Measurements from ENCODE around the gene TDRD7.

The TDRD7 gene

GRCh38 chr9:97502984-97503861 is 91.3 kb downstream of the TDRD7 start:
- TF ChIP-seq, protein P1, sequence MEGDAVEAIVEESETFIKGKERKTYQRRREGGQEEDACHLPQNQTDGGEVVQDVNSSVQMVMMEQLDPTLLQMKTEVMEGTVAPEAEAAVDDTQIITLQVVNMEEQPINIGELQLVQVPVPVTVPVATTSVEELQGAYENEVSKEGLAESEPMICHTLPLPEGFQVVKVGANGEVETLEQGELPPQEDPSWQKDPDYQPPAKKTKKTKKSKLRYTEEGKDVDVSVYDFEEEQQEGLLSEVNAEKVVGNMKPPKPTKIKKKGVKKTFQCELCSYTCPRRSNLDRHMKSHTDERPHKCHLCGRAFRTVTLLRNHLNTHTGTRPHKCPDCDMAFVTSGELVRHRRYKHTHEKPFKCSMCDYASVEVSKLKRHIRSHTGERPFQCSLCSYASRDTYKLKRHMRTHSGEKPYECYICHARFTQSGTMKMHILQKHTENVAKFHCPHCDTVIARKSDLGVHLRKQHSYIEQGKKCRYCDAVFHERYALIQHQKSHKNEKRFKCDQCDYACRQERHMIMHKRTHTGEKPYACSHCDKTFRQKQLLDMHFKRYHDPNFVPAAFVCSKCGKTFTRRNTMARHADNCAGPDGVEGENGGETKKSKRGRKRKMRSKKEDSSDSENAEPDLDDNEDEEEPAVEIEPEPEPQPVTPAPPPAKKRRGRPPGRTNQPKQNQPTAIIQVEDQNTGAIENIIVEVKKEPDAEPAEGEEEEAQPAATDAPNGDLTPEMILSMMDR (IDR thresholded peaks at IDR 0.05; ENCODE audit: low read depth, low read length, missing control alignments), result no peak
- H3K36me3 ChIP-seq (replicated peaks), result no peaks in the 10 kb centered on the region
- DNase-seq, result no peak
- H3K27me3 ChIP-seq (replicated peaks), result peaks cover 42% of the 10 kb centered on the region
- no peak overlapping the region for H3K4me3 ChIP-seq (ENCODE audit: low read depth, low read length)
- in situ Hi-C loops (cut with HindIII; ENCODE audit: low pct_ligation_motif_present, low sequenced_read_pairs), result no loop called here
- H3K27ac ChIP-seq, result no peak overlapping the region

DNA sequence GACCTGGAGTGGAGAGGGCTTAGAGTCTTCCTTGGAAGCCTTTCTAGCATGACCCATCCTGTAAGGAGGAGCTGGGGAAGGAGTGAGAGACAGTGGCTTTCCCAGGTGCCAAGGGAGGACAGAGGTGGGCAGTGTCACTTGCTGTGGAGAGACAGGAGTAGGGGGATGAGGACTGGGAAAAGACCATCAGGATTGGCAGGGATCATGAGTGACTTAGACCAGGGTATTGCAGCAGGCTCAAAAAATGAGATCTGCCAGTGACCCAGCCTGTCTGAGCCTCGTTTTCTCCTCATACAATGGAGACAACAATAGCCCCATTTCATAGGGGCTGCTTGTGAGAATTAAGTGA is 91.9 kb downstream of the TDRD7 start:
- TF ChIP-seq, protein P1 (IDR thresholded peaks at IDR 0.05; ENCODE audit: low read depth, low read length, missing control alignments), result no peak
- peaks cover 42% of the 10 kb centered on the region for H3K27me3 ChIP-seq (replicated peaks)

DNA sequence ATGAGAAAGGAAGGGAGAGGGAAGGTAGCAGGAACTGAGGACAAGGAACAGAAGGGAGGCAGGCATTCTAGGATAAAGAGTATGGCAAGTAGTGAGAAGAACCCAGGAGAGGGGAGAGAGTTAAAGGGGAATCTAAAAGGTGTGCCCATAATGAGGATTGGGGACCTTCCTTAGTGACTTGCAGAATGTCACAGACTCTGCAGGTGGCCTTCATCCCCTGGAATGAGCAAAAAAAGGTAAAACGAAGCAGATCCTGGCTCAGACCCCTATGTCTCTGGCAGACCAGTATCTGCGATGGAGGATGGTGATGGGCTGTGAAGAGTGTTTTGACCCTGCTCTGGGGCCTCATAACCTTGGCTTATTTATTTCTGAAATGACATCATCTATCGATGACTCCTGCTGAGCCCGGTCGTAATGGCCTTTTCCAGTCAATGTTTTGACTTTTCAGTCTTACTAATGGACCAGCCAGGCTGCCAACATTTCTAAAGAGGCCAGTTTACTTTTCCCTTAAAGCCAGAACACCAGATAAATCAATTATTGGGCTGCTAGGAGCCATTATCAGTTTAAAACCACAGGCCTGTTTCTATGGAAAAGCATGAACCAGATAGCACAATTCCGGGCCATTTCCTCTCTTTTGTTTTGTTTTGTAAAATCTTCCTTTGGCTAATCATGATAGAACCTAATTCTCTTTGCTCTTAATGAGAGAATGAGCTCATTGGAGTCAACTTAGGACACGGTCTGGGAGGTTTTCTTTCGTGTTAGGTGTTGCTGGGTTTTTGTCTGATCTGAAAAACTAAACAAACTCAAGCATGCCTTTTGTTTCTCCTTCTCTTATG is 92.7 kb downstream of the TDRD7 start:
- H3K27me3 ChIP-seq (replicated peaks), result peaks cover 42% of the 10 kb centered on the region

More for the DNA sequence above, 91.9 kb downstream of the TDRD7 start:
- H3K36me3 ChIP-seq (replicated peaks), result no peaks in the 10 kb centered on the region
- H3K4me3 ChIP-seq (ENCODE audit: low read depth, low read length), result no peak overlapping the region
- in situ Hi-C loops (cut with HindIII; ENCODE audit: low pct_ligation_motif_present, low sequenced_read_pairs), result no loop called here
- no peak overlapping the region for H3K27ac ChIP-seq
- DNase-seq, result no peak

GRCh38 chr9:97505845-97506244 is 93.9 kb downstream of the TDRD7 start:
- in situ Hi-C loops (cut with HindIII; ENCODE audit: low pct_ligation_motif_present, low sequenced_read_pairs), result no loop called here
- H3K27me3 ChIP-seq (replicated peaks), result peaks cover 42% of the 10 kb centered on the region
- no peak overlapping the region for H3K4me3 ChIP-seq (ENCODE audit: low read depth, low read length)
- DNase-seq, result no peak
- TF ChIP-seq, protein P1 (IDR thresholded peaks at IDR 0.05; ENCODE audit: low read depth, low read length, missing control alignments), result no peak
- H3K36me3 ChIP-seq (replicated peaks), result no peaks in the 10 kb centered on the region
- no peak overlapping the region for H3K27ac ChIP-seq

More for the DNA sequence above, 92.7 kb downstream of the TDRD7 start:
- H3K4me3 ChIP-seq (ENCODE audit: low read depth, low read length), result no peak overlapping the region
- in situ Hi-C loops (cut with HindIII; ENCODE audit: low pct_ligation_motif_present, low sequenced_read_pairs), result no loop called here
- no peak for DNase-seq
- TF ChIP-seq, protein P1 (IDR thresholded peaks at IDR 0.05; ENCODE audit: low read depth, low read length, missing control alignments), result no peak
- H3K27ac ChIP-seq, result no peak overlapping the region
- H3K36me3 ChIP-seq (replicated peaks), result no peaks in the 10 kb centered on the region

- in situ Hi-C loops (cut with HindIII; ENCODE audit: low pct_ligation_motif_present, low sequenced_read_pairs), result no loop called here
These were observed 94.4 kb downstream of the TDRD7 start for GRCh38 chr9:97506306-97506705.

More at GRCh38 chr9:97506306-97506705, 94.4 kb downstream of the TDRD7 start:
- TF ChIP-seq, protein P1 (IDR thresholded peaks at IDR 0.05; ENCODE audit: low read depth, low read length, missing control alignments), result no peak
- no peaks in the 10 kb centered on the region for H3K36me3 ChIP-seq (replicated peaks)
- H3K27ac ChIP-seq, result no peak overlapping the region
- DNase-seq, result no peak
- H3K27me3 ChIP-seq (replicated peaks), result peaks cover 38% of the 10 kb centered on the region
- no peak overlapping the region for H3K4me3 ChIP-seq (ENCODE audit: low read depth, low read length)

All from brain microvascular endothelial cell (primary cell).